NCI-H2196 (cell line): ENCODE results near the gene ZNF808.
"Not testable (repeated sequence)": the region's sequence is repeated elsewhere in the genome, so short reads cannot be mapped to it uniquely, and the experiment has no call there.

Source experiments
- DNase-seq: peaks from one replicate; lab custom pipeline; 2025; ENCODE audit not compliant: unreplicated experiment; lab: John Stamatoyannopoulos, UW

Gene ZNF808

DNA sequence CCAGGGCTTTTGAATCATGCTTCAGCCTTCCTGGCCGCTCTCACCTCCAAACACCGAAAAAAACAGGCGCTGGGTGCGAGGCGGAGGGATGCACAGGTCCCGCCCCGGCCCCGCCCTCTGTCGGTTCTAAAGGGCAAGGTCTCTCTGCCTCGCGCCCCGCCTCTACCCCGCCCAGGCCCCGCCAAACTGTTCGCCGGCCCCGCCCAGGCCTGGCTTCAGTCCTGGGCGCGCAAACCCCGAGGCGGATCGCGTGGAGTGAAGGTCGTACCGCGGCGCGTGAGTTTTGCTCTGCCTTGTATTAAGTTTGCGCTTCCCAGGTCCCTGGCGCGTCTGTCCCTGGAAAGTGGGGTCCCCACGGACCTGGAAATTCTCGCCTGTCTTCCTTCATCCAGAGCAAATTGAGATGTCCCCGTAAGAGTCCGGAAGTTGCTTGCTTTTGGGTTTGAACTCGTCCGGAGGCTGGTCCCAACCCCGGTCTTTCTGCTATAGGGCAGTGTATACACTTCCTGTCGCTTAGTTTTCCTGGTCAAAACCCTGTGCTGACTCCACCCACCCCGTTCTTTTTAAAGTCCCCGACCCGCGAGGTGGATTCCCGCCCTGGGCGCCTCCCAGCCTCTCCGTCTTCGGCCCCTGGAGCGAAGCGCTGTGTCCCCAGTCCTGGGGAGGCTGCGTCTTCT lies 8.4 kb downstream of the ZNF808 start:
- no peak for DNase-seq

DNA sequence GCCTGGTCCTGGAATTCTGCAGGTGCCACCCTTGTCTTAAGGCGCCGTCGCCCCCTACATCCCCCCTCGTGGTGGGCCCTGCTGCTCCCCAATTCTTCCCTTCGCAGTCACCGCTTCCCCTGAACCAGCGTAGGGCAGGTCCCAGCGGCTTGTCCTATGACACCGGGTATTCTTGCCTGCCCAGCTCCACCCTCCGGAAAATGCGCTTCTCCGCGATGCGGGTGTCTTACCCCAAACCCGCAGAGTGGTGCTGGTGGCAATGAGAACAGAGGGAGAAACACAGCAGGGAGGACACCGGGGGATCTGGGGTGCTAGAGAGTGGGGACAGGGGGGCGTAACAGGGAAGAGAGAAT lies 9.0 kb downstream of the ZNF808 start:
- no peak for DNase-seq

DNA sequence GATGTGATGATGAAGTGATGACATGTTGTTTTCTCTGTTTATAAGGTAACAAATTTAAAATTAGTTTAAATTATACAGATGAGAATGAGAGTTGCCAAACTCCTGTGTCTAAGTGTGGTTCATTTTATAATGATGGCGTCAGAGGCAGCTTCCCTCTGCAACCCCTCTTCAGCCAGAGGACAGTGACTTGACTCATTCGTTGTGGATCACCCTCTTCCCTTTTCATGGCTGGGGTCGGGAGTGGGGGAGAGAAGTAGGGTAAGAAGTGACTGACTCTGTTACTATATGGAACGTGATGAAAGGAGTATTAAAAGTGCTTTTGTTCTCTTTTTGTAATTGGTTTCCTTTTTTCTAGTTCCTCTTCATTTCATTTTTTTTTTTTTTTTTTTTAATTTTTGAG lies 11.3 kb downstream of the ZNF808 start:
- DNase-seq: not testable (repeated sequence)

DNA sequence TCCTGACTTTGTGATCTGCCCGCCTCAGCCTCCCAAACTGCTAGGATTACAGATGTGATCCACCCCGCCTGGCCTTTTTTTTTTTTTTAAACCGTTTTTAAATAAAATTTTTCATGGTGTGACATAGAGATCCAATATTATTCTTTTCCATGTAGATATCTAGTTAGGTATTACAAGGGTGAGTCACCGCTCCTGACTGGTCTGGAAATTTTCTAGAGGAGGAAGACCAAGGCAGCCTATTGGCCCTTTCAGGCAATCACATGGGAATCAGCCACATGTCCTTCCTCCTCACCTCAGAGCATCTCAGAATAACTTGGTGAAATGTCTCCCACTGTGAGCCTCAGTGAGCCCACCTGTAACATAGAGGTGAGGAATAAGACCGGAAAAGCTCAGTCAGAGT lies 13.7 kb downstream of the ZNF808 start:
- DNase-seq: not testable (repeated sequence)

DNA sequence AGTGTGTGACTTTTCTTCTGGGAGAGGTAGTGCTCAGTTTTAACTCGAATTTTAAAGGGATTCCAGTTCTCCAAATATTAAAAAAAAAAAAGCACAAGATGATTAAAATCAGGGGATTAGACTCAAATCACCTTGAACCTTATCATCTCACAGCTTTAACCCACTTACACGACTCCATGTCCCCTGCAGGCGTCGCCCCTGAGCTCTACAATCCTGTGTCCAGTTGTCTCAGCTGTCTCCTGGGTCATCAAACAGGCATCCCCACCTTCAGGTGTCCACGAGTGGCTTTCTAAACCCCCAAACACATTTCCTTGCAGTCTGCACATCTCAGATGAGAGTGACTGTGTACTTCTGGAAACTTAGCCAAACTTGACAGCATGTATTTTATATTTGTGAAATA lies 14.1 kb downstream of the ZNF808 start:
- DNase-seq: no peak

DNA sequence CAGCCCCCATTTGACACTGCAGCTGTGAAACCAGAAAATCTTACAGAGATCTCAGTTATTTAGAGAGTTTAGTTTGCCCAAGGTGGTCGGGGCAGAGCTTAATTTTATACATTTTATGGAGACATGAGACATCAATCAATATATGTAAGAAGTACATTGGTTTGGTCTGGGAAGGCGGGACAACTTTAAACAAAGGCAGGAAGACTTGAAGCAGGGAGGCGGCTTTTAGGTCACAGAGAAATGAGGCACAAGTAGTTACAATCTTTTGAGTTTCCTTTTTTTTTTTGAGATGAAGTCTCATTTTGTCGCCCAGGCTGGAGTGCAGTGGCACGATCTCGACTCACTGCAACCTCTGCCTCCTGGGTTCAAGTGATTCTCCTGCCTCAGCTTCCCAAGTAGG lies 15.1 kb downstream of the ZNF808 start:
- not testable (repeated sequence) for DNase-seq

DNA sequence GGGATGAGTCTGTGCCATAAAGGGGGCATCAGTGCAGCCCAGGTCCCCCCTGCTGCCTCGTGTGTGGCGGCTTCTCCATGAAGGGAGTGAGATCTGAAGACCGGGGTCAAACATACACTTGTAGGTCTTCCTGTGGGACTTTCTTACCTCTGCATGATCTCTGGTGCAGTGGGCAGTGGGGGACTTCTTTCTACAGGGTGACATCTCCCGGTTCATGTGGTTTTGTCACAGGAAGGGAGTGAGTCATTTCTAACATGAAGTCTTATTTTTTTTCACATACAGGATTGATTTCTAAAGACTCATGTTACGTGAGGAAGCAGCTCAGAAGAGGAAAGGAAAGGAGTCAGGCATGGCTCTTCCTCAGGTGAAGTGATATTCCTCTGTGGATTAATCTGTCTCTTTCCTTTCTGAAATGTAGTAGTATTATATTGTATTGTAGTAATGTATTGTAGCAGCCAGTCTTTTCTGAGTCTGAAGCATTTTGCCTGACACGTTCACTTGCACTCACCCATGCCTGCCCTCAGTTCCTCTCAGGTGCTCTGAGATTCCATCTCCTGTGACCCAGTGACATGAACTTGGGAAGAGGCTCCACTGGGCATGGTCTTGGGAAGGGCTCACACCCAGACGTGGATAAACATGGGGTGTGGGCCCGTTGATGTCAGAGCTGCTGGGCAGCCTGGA lies 15.7 kb downstream of the ZNF808 start:
- no peak for DNase-seq

DNA sequence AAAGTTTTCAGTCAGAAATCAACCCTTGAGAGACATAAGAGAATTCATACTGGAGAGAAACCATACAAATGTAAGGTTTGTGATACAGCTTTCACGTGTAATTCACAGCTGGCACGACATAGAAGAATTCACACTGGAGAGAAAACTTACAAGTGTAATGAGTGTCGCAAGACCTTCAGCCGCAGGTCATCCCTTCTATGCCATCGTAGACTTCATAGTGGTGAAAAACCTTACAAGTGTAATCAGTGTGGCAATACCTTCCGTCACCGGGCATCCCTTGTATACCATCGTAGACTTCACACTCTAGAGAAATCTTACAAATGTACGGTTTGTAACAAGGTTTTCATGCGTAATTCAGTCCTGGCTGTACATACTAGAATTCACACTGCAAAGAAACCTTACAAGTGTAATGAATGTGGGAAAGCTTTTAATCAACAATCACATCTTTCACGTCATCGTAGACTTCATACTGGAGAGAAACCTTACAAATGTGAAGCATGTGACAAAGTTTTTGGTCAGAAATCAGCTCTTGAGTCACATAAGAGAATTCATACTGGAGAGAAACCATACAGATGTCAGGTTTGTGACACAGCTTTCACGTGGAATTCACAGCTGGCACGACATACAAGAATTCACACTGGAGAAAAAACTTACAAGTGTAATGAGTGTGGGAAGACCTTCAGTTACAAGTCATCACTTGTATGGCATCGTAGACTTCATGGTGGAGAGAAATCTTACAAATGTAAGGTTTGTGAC lies 26.9 kb downstream of the ZNF808 start:
- DNase-seq: no peak

DNA sequence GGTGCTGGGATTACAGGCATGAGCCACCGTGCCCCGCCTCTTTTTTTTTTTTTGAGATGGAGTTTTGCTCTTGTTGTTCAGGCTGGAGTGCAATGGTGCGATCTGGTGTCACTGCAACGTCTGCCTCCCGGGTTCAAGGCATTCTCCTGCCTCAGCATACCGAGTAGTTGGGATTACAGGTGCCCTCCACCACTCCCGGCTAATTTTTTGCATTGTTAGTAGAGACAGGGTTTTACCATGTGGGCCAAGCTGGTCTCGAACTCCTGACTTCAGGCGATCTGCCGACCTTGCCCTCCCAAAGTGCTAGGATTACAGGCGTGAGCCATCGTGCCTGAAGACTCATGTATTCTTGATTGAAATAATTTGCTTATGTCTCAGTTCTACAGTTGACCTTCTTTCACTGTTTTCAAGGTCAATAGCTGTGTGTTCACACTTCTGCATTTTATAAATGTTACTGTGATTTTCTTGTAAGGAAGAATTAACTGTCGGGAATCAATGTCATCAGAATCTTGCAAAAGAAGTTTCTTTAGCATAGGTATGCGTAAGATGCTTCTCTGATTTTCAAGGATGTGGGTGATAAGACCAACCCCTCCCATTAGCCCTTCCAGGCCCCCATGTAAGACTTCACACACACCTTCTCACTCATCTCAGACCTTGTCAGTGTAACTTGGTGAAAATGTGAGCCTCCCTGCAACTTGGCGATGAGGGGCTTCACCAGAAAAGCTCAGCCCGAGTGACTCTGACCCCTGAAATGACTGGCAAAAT lies 29.9 kb downstream of the ZNF808 start:
- no peak for DNase-seq

DNA sequence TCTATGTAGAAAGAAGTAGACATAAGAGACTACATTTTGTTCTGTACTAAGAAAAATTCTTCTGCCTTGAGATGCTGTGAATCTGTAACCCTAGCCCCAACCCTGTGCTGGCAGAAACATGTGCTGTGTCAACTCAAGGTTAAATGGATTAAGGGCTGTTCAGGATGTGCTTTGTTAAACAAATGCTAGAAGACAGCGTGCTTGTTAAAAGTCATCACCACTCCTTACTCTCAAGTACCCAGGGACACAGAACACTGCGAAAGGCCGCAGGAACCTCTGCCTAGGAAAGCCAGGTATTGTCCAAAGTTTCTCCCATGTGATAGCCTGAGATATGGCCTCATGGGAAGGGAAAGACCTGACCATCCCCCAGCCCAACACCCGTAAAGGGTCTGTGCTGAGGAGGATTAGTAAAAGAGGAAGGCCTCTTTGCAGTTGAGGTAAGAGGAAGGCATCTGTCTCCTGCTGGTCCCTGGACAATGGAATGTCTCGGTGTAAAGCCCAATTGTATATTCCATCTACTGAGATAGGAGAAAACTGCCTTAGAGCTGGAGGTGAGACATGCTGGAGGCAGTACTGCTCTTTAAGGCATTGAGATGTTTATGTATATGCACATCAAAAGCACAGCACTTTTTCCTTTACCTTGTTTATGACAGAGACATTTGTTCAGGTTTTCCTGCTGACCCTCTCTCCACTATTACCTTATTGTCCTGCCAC lies 31.4 kb downstream of the ZNF808 start:
- DNase-seq: not testable (repeated sequence)

DNA sequence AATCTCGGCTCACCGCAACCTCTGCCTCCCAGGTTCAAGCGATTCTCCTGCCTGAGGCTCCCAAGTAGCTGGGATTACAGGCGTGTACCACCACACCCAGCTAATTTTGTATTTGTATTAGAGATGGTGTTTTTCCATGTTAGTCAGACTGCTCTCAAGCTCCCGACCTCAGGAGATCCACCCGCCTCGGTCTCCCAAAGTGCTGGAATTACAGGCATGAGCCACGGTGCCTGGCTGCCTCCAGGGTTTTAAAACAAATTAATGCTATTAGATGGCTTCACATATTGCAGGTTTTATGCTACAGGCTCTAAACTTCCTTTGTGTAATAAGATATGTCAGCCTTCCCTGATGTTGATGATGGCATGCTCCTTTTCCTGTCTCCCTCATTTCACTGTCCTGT lies 34.1 kb downstream of the ZNF808 start:
- not testable (repeated sequence) for DNase-seq

DNA sequence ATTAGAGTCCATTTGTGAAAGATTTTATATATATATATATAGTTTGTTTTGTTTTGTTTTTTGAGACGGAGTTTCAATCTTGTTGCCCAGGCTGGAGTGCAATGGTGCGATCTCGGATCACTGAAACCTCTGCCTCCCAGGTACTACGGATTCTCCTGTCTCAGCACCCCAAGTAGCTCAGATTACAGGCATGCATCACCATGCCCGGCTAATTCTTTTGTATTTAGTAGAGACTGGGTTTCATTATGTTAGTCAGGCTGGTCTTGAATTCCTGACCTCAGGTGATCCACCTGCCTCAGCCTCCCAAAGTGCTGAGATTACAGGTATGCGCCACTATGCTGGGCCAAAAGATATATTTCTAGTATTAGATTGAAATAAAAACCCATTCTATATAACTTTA lies 38.7 kb downstream of the ZNF808 start:
- DNase-seq: no peak

DNA sequence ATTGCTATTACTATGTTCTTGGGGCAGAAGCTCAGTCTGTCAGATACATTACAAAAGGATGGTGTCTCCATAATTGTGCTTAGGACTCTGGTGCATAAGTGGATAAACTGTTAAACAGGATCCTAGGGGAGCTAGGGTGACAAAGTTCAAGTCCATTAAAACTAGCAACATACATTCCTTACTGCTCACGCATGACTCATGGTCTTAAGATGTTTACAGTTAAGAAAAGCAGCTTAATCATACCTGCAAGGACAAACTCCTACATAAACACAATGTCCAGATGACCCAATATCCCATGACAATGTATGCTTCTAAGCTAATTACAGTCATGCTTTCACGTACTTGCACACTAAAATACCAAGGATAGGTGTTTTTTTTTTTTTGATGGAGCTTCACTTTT lies 39.1 kb downstream of the ZNF808 start:
- no peak for DNase-seq

DNA sequence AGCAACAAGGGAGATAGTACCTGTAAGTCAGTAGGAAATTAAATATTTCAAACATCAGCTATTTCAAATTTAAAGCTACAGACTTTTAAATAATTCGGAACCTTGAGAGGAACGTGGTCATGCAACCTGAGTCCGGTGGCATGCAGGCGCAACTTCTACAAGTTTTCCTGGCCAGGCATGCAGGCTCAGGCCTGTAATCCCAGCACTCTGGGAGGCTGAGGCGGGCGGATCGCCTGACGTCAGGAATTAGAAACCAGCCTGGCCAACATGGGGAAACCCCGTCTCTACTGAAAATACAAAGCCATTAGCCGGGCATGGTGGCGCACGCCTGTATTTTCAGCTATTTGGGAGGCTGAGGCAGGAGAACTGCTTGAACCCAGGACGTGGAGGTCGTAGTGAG lies 40.5 kb downstream of the ZNF808 start:
- DNase-seq: no peak

DNA sequence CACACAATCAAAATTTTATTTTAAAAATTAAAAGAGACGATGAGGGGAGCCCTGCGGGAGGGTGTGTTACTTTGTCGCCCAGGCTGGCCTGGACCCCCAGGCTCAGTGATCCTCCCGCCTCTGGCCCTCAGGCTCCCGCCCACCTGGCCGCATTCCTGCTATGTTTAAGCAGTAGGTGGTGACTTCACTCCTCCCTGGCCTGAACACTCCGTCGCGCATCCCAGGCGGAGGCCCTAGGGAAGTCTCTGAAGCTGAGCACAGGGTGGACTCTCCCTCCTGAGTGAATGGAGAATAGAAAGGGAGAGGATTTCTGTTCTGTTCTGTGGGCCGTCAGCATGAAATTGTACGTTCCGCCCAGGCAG lies 42.2 kb downstream of the ZNF808 start:
- not testable (repeated sequence) for DNase-seq

DNA sequence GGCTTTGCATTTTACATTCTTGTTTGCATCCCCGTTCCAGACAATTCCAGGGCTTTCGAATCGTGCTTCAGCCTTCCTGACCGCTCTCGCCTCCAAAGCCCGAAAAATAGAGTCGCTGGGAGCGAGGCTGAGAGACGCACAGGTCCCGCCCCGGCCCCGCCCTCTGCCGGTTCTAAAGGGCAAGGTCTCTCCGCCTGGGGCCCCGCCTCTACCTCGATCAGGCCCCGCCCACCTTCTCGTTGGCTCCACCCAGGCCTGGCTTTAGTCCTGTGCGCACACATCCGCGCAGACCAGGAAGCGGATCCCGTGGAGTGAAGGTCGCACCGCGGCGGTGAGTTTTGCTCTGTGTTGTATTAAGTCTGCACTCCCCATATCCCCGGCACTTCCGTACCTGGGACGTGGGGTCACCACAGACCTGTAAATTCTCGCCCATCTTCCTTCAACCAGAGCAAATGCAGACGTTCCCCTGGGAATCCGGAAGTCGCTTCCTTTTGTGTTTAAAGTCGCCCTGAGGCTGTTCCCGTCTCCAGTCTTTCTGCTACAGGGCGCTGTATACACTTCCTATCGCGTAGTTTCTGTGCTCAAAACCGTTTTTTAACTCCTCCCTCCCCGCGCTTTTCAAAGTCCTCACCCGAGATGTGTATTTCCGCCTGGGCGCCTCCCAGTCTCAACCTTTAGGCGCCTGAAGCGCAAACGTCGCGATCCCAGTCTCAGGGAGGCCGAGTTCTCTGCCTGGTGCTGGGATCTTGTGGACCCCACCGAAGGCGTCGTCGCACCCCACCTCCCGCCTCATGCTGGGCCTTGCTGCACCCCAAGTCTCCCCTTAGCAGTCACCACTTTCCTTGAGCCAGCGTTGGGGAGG lies 42.8 kb downstream of the ZNF808 start, which contains the start of gene ZNF701:
Gene ZNF701 (plus strand): TSS at position 288 of the 862 bp plus-strand sequence. CDS start 3,861 bp downstream, outside the sequence.
- peak; percentile 89 for DNase-seq

DNA sequence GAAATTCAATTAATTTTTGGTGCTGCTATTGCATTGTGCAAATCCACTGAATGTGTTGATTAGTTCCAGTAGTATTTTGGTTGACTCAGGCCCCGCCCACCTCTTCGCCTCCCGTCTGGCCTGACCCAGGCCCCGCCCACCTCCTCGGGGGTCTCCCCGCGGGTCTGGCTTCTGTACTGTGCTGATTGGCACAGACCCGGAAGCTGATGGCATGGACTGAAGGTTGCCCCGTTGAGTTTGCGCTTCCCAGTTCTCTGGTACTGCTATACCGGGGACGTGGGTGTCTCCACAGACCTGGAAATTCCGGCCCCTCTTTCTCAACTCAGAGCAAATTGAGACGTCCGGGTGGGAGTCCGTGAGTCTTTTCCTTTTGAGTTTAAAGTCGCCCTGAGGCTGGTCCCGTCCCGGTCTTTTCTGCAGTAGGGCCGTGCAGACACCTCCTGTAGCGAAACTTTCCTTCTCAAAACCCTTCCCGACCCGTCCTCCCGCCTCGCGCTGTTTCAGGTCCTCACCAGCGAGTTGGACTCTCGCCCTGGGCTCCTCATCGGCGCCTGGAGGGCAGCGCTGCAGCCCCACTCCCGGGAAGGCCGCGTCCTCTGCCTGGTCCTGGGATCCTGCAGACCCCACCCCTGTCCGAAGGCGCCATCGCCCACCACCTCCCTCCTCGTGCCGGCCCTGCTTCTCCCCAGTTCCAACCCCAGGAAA lies 57.4 kb downstream of the ZNF808 start:
- DNase-seq: no peak

DNA sequence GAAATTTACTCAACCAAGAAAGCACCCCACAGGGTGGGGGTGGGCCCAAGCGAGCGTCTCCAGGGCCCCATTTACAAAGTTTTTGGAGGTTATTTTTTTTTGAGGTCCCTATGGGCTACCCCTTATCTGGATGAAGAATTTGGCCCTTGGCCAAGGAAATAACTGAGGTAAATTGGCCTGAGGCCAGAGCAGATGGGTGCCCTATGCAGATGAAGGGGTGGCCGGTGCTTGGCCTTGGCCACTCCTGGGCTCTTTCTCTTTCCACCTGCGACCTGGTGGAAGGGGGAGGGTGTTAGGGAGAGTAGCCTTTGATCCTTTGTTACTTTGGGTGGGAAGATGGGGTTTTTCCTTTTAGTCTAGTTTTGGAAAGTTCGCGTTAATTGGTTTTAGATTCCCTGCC lies 58.1 kb downstream of the ZNF808 start:
- DNase-seq: no peak

DNA sequence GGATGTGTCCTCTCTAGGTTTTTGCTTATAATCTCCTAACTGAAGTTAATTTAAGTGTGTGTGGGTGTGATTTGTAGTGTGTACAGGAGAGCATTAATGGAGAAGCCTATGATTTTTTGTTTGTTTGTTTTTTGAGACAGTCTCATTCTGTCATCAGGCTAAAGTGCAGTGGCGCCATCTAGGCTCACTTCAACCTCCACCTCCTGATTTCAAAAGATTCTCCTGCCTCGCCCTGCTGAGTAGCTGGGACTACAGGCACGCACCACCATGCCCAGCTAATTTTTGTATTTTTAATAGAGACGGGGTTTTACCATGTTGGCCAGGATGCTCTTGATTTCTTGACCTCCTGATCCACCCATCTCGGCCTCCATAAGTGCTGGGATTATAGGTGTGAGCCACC lies 63.3 kb downstream of the ZNF808 start:
- DNase-seq: no peak
